HepG2 (cell line): ENCODE results near the gene MIA3. TPM values are rescaled to one million over a fixed set of nuclear protein-coding genes. Genes with fewer than 3 reads are reported as not detected.

ENCODE experiments used
- KLF15 ChIP-seq: sonication (generic); formaldehyde crosslinking; IDR thresholded peaks from 2 replicates; pipeline ENCODE4 v1.8.1; 2023; ENCODE audit warnings: borderline replicate concordance, mild to moderate bottlenecking, inconsistent platforms, missing genetic modification reagents, mixed read lengths
- MED1 ChIP-seq: sonication (generic); formaldehyde crosslinking; IDR thresholded peaks from 2 replicates; pipeline ENCODE4 v1.4.0; 2020; ENCODE audit warnings: missing genetic modification reagents
- SAFB2 ChIP-seq: sonication (generic); formaldehyde crosslinking; IDR thresholded peaks from 2 replicates; pipeline ENCODE4 v1.5.1; 2020; ENCODE audit warnings: missing genetic modification reagents, low read depth, mild to moderate bottlenecking, borderline replicate concordance
- ZIK1 ChIP-seq: sonication (generic); formaldehyde crosslinking; IDR thresholded peaks from 2 replicates; pipeline ENCODE4 v1.5.0; 2020; ENCODE audit warnings: mild to moderate bottlenecking, low read depth, missing genetic modification reagents, borderline replicate concordance
- ZNF138 ChIP-seq: sonication (generic); formaldehyde crosslinking; IDR thresholded peaks from 2 replicates; pipeline ENCODE4 v1.5.0; 2020; ENCODE audit warnings: mild to moderate bottlenecking, low read depth, missing genetic modification reagents
- ZNF329 ChIP-seq: sonication (generic); formaldehyde crosslinking; IDR thresholded peaks from 2 replicates; pipeline ENCODE4 v1.9.0; 2021; ENCODE audit warnings: low read depth, mild to moderate bottlenecking, missing genetic modification reagents
- polyA plus RNA-seq, 8 experiments: library from polyadenylated mRNA; depleted of rRNA in 3 of 8; stranded (reverse) in 7 of 8; unstranded in 1 of 8; fragments of >200 nt; fragmentation: Illumina TruSeq in 4 of 8; extraction: Trizol in 4 of 8; gene quantifications; 2 replicates each; pipeline versions ENCODE4 v1.2.1 to v1.2.3, GENCODE V29; 2011 to 2016; ENCODE audit warnings: low read depth in 4 of 8, missing spikeins in 1 of 8, mixed read lengths in 1 of 8; ENCODE audit not compliant: insufficient read depth in 1 of 8
- total RNA-seq, 5 experiments: library from RNA; depleted of rRNA; stranded (reverse); fragments of >200 nt; fragmentation: Illumina TruSeq; extraction: Trizol; gene quantifications; 2 replicates each; pipeline ENCODE4 v1.2.3, GENCODE V29; 2016; ENCODE audit warnings: low read depth in 1 of 5
- TF ChIP-seq, protein P1 (sequence below): sonication (generic); formaldehyde crosslinking; IDR thresholded peaks from 2 replicates; pipeline ENCODE4 v1.8.1; 2022; ENCODE audit warnings: mild to moderate bottlenecking, missing genetic modification reagents
- TF ChIP-seq, protein P2 (sequence below): sonication (generic); formaldehyde crosslinking; IDR thresholded peaks from 2 replicates; pipeline ENCODE4 v1.4.0; 2020; ENCODE audit warnings: missing genetic modification reagents, borderline replicate concordance
- TF ChIP-seq, protein P3 (sequence below): IDR thresholded peaks from 2 replicates; pipeline ENCODE4 v1.6.1; 2016; ENCODE audit warnings: control low read depth
- TF ChIP-seq, protein P4 (sequence below): sonication (generic); formaldehyde crosslinking; IDR thresholded peaks from 2 replicates; pipeline ENCODE4 v1.4.0; 2020; ENCODE audit warnings: missing genetic modification reagents
- TF ChIP-seq, protein P5 (sequence below): sonication (generic); formaldehyde crosslinking; IDR thresholded peaks from 2 replicates; pipeline ENCODE4 v1.9.0; 2021; ENCODE audit warnings: missing genetic modification reagents, mild to moderate bottlenecking, borderline replicate concordance
- TF ChIP-seq, protein P6 (sequence below): sonication (generic); formaldehyde crosslinking; IDR thresholded peaks from 2 replicates; pipeline ENCODE4 v1.5.0; 2020; ENCODE audit warnings: mild to moderate bottlenecking, missing genetic modification reagents
- TF ChIP-seq, protein P7 (sequence below), 2 experiments: fragments of 450-650 bp in 1 of 2; sonication (generic) in 1 of 2; formaldehyde crosslinking; IDR thresholded peaks; 2 replicates each; pipeline versions ENCODE4 v1.5.0 to v1.8.0; 2020 to 2022; ENCODE audit warnings: mild to moderate bottlenecking in 1 of 2, missing genetic modification reagents in 1 of 2

Gene MIA3
- total and polyA plus RNA-seq, 2 of the 13 experiments (the other 11 are each of a cell fraction or from before 2014, with no cell fraction given) = 45.6 to 48.7 TPM

DNA sequence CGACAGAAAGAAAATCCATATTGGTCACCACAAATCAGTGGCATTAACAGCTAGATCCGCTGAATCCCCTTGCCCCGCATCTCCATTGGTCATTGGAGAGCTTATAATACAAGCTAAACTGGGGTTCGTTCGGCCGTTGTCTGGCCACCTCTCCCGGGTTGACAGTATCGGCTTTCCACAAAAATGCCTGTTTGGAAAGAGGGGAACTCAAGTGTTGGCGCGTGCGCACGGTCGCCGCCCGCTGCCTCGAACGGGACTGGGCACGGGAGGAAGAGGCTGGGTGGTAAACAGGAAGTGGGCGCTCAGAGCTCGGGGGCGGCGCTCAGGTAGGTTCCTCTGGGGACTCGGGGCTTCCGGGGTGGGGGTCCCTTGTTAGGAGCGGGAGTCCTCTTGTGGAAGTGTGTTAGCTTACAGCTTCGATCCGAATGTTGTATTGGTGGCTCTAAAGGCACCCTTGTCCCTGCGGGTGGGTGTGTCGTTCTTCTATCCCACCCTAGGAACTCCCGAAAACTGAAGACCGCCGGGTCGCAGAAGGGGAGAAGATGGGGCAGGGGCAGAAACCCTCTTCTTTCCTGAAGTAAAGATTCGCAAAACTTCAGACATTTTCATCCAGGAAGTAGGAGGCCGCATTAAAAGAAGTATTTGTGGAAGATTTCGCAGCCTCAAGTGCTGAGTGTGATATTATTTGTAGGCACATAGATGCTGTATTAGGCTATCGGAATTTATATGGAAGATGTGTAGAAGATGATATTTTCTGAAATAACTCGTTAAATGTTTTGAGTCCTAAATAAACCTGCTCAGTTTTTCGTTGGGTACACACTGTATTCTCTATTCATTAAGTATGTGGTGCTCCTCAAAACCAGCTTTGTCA, 95.4 kb downstream of the MIA3 start (continued):
- TF ChIP-seq MED1 = peak; percentile 66
- TF ChIP-seq, protein P1, sequence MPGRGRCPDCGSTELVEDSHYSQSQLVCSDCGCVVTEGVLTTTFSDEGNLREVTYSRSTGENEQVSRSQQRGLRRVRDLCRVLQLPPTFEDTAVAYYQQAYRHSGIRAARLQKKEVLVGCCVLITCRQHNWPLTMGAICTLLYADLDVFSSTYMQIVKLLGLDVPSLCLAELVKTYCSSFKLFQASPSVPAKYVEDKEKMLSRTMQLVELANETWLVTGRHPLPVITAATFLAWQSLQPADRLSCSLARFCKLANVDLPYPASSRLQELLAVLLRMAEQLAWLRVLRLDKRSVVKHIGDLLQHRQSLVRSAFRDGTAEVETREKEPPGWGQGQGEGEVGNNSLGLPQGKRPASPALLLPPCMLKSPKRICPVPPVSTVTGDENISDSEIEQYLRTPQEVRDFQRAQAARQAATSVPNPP = no peak; the same call in 1 of the 2 replicates
- TF ChIP-seq, protein P2, sequence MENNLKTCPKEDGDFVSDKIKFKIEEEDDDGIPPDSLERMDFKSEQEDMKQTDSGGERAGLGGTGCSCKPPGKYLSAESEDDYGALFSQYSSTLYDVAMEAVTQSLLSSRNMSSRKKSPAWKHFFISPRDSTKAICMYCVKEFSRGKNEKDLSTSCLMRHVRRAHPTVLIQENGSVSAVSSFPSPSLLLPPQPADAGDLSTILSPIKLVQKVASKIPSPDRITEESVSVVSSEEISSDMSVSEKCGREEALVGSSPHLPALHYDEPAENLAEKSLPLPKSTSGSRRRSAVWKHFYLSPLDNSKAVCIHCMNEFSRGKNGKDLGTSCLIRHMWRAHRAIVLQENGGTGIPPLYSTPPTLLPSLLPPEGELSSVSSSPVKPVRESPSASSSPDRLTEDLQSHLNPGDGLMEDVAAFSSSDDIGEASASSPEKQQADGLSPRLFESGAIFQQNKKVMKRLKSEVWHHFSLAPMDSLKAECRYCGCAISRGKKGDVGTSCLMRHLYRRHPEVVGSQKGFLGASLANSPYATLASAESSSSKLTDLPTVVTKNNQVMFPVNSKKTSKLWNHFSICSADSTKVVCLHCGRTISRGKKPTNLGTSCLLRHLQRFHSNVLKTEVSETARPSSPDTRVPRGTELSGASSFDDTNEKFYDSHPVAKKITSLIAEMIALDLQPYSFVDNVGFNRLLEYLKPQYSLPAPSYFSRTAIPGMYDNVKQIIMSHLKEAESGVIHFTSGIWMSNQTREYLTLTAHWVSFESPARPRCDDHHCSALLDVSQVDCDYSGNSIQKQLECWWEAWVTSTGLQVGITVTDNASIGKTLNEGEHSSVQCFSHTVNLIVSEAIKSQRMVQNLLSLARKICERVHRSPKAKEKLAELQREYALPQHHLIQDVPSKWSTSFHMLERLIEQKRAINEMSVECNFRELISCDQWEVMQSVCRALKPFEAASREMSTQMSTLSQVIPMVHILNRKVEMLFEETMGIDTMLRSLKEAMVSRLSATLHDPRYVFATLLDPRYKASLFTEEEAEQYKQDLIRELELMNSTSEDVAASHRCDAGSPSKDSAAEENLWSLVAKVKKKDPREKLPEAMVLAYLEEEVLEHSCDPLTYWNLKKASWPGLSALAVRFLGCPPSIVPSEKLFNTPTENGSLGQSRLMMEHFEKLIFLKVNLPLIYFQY = no peak
- TF ChIP-seq ZIK1 (CRISPR knock-in tag) = no peak
- TF ChIP-seq ZNF329 (CRISPR knock-in tag) = no peak
- TF ChIP-seq, protein P3, sequence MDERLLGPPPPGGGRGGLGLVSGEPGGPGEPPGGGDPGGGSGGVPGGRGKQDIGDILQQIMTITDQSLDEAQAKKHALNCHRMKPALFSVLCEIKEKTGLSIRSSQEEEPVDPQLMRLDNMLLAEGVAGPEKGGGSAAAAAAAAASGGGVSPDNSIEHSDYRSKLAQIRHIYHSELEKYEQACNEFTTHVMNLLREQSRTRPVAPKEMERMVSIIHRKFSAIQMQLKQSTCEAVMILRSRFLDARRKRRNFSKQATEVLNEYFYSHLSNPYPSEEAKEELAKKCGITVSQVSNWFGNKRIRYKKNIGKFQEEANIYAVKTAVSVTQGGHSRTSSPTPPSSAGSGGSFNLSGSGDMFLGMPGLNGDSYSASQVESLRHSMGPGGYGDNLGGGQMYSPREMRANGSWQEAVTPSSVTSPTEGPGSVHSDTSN (CRISPR knock-in tag) = no peak
- no peak for TF ChIP-seq KLF15 (CRISPR knock-in tag)
- TF ChIP-seq, protein P4, sequence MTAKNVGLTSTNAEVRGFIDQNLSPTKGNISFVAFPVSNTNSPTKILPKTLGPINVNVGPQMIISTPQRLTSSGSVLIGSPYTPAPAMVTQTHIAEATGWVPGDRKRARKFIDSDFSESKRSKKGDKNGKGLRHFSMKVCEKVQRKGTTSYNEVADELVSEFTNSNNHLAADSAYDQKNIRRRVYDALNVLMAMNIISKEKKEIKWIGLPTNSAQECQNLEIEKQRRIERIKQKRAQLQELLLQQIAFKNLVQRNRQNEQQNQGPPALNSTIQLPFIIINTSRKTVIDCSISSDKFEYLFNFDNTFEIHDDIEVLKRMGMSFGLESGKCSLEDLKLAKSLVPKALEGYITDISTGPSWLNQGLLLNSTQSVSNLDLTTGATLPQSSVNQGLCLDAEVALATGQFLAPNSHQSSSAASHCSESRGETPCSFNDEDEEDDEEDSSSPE (CRISPR knock-in tag) = no peak; the same call in 1 of the 2 replicates
- no peak for TF ChIP-seq ZNF138
- TF ChIP-seq, protein P5, sequence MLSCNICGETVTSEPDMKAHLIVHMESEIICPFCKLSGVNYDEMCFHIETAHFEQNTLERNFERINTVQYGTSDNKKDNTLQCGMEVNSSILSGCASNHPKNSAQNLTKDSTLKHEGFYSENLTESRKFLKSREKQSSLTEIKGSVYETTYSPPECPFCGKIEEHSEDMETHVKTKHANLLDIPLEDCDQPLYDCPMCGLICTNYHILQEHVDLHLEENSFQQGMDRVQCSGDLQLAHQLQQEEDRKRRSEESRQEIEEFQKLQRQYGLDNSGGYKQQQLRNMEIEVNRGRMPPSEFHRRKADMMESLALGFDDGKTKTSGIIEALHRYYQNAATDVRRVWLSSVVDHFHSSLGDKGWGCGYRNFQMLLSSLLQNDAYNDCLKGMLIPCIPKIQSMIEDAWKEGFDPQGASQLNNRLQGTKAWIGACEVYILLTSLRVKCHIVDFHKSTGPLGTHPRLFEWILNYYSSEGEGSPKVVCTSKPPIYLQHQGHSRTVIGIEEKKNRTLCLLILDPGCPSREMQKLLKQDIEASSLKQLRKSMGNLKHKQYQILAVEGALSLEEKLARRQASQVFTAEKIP (CRISPR knock-in tag) = no peak
- TF ChIP-seq, protein P6, sequence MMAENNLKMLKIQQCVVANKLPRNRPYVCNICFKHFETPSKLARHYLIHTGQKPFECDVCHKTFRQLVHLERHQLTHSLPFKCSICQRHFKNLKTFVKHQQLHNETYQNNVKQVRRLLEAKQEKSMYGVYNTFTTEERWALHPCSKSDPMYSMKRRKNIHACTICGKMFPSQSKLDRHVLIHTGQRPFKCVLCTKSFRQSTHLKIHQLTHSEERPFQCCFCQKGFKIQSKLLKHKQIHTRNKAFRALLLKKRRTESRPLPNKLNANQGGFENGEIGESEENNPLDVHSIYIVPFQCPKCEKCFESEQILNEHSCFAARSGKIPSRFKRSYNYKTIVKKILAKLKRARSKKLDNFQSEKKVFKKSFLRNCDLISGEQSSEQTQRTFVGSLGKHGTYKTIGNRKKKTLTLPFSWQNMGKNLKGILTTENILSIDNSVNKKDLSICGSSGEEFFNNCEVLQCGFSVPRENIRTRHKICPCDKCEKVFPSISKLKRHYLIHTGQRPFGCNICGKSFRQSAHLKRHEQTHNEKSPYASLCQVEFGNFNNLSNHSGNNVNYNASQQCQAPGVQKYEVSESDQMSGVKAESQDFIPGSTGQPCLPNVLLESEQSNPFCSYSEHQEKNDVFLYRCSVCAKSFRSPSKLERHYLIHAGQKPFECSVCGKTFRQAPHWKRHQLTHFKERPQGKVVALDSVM (CRISPR knock-in tag) = no peak
- no peak for TF ChIP-seq SAFB2 (CRISPR knock-in tag)
- TF ChIP-seq, protein P7, sequence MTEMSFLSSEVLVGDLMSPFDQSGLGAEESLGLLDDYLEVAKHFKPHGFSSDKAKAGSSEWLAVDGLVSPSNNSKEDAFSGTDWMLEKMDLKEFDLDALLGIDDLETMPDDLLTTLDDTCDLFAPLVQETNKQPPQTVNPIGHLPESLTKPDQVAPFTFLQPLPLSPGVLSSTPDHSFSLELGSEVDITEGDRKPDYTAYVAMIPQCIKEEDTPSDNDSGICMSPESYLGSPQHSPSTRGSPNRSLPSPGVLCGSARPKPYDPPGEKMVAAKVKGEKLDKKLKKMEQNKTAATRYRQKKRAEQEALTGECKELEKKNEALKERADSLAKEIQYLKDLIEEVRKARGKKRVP (CRISPR knock-in tag; IDR thresholded peaks at IDR 0.05) = no peak
